Stomach (tissue), 4 donors: ENCODE results near the gene SLC25A26.

Experiments
- EP300 ChIP-seq: sonication (generic); formaldehyde crosslinking; IDR thresholded peaks from one replicate; pipeline ENCODE4 v1.6.1; 2017; ENCODE audit warnings: antibody characterized with exemption
- POLR2A ChIP-seq, 4 donors: fragments of 450-650 bp; IDR thresholded peaks; one replicate each; pipeline ENCODE4 v1.6.1; 2016; ENCODE audit warnings: antibody characterized with exemption in 4 of 4, control low read depth in 2 of 4, mild to moderate bottlenecking in 1 of 4, moderate library complexity in 1 of 4
- POLR2AphosphoS5 ChIP-seq, 3 donors: sonication (generic); formaldehyde crosslinking; IDR thresholded peaks; one replicate each; pipeline ENCODE4 v1.6.1; 2016; ENCODE audit warnings: antibody characterized with exemption in 3 of 3
- TF ChIP-seq, protein P1 (sequence below), 7 experiments: fragments of 450-650 bp in 4 of 7; fragments of 200-600 bp in 3 of 7; sonication (generic) in 3 of 7; IDR thresholded peaks; one replicate each; pipeline ENCODE4 v1.5.1; 2016 to 2019; ENCODE audit warnings: antibody characterized with exemption in 7 of 7, control low read depth in 2 of 7, mild to moderate bottlenecking in 1 of 7

DNA sequence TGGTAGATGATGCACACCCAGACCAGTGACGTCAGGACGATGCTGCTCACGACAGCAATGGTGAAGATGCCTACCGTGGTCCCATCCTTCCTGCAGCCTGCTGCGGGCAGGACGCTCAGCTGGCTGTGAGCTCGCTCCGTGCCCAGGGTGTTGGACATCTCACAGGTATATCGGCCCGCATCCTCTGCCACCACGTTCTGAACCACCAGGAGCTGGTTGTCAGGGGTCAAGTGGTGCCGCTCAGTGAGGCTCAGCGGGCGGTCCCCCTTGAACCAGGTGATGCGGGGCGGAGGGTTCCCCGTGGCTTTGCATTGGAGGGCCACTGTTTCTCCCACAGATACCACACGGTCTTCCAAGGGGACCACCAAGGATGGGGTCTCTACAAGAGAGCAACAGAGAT is 162.2 kb downstream of the SLC25A26 start:
- TF ChIP-seq, protein P1, sequence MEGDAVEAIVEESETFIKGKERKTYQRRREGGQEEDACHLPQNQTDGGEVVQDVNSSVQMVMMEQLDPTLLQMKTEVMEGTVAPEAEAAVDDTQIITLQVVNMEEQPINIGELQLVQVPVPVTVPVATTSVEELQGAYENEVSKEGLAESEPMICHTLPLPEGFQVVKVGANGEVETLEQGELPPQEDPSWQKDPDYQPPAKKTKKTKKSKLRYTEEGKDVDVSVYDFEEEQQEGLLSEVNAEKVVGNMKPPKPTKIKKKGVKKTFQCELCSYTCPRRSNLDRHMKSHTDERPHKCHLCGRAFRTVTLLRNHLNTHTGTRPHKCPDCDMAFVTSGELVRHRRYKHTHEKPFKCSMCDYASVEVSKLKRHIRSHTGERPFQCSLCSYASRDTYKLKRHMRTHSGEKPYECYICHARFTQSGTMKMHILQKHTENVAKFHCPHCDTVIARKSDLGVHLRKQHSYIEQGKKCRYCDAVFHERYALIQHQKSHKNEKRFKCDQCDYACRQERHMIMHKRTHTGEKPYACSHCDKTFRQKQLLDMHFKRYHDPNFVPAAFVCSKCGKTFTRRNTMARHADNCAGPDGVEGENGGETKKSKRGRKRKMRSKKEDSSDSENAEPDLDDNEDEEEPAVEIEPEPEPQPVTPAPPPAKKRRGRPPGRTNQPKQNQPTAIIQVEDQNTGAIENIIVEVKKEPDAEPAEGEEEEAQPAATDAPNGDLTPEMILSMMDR (IDR thresholded peaks at IDR 0.05): no peak
- no peak for TF ChIP-seq POLR2AphosphoS5 (IDR thresholded peaks at IDR 0.05)
- TF ChIP-seq POLR2A (IDR thresholded peaks at IDR 0.05): no peak
- TF ChIP-seq EP300: no peak
